Sigmoid colon (tissue), 7 donors: ENCODE data around the gene BLTP3B. TPM values are rescaled to one million over a fixed set of nuclear protein-coding genes. Genes with fewer than 3 reads are reported as not detected.

ENCODE experiments used
- DNase-seq: peaks from one replicate; pipeline ENCODE4 v3.0.0-alpha.2; 2019
- H3K27ac ChIP-seq, 4 donors: fragments of 200-600 bp; sonication (generic); one replicate each; pipeline ENCODE4 v1.5.1; 2016 to 2019; ENCODE audit warnings: mild to moderate bottlenecking in 1 of 4
- H3K27me3 ChIP-seq, 3 donors: fragments of 200-600 bp; sonication (generic); one replicate each; pipeline ENCODE4 v1.5.1; 2019; ENCODE audit warnings: mild to moderate bottlenecking in 1 of 3
- H3K36me3 ChIP-seq, 4 donors: fragments of 200-600 bp; sonication (generic); one replicate each; pipeline ENCODE4 v1.5.1; 2016 to 2019
- H3K4me1 ChIP-seq, 4 donors: fragments of 200-600 bp; sonication (generic); one replicate each; pipeline ENCODE4 v1.5.1; 2017 to 2019
- H3K4me3 ChIP-seq, 4 donors: fragments of 200-600 bp; sonication (generic); one replicate each; pipeline ENCODE4 v1.5.1; 2017 to 2019; ENCODE audit warnings: mild to moderate bottlenecking in 2 of 4, moderate library complexity in 1 of 4
- H3K9me3 ChIP-seq, 4 donors: fragments of 200-600 bp in 3 of 4; sonication (generic) in 3 of 4; one replicate each; pipeline versions ENCODE4 v1.5.1 to v1.6.1; 2013 to 2019
- CTCF ChIP-seq, 4 experiments: fragments of 450-650 bp in 3 of 4; fragments of 200-600 bp in 1 of 4; IDR thresholded peaks; one replicate each; pipeline ENCODE4 v1.5.1; 2016 to 2019; ENCODE audit warnings: antibody characterized with exemption in 4 of 4, mild to moderate bottlenecking in 3 of 4, moderate library complexity in 2 of 4
- EP300 ChIP-seq, 4 donors: sonication (generic); formaldehyde crosslinking; IDR thresholded peaks; one replicate each; pipeline ENCODE4 v1.6.1; 2017; ENCODE audit warnings: antibody characterized with exemption in 4 of 4
- POLR2A ChIP-seq, 2 donors: fragments of 450-650 bp; IDR thresholded peaks; one replicate each; pipeline ENCODE4 v1.6.1; 2016; ENCODE audit warnings: antibody characterized with exemption in 2 of 2, mild to moderate bottlenecking in 2 of 2, moderate library complexity in 2 of 2
- POLR2AphosphoS5 ChIP-seq, 4 donors: sonication (generic); formaldehyde crosslinking; IDR thresholded peaks; one replicate each; pipeline ENCODE4 v1.6.1; 2017; ENCODE audit warnings: antibody characterized with exemption in 4 of 4
- WGBS, 2 donors: extraction: QIAGEN DNeasy Blood & Tissue Kit; methylation state at CpG; one replicate each; pipeline ENCODE4 v1.1.7; 2013; 5-methylcytosine and 5-hydroxymethylcytosine counted together
- intact Hi-C: fragments of 100-400 bp; cut with DNase I; formaldehyde crosslinking; loops from one replicate; pipeline ENCODE4 v1.15.1; 2023
- polyA plus RNA-seq, 3 donors: library from polyadenylated mRNA; stranded (reverse); fragments of 200-250 nt; gene quantifications; one replicate each; pipeline ENCODE4 v1.2.3, GENCODE V29; 2013
- total RNA-seq, 4 donors: library from RNA; depleted of rRNA; stranded (reverse); fragments of >200 nt; gene quantifications; one replicate each; pipeline ENCODE4 v1.1.0, GENCODE V29; 2016
- donor health status: healthy with polysubstance abuse.
- donor health status: Bipolar disorder and iron deficiency.
- donor health status: healthy.

Gene BLTP3B
- total and polyA plus RNA-seq, 7 donors: 6.0 to 41.7 (median 33.3) TPM

- Histone ChIP-seq H3K27me3 (no peaks in the 10 kb centered on the region), H3K4me1 (peaks cover 0 to 33% (median 31%) of the 10 kb centered on the region in 4 donors), H3K36me3 (no peaks in the 10 kb centered on the region), H3K4me3 (peak overlapping the region in 1 of 4 donors; percentile 7), H3K27ac (no peak overlapping the region), H3K9me3 (no peaks in the 10 kb centered on the region)
- intact Hi-C loops: no loop called here
- 62 to 63% methylated on average over 5 of the region's 5 CpGs for WGBS, 2 donors
- DNase-seq: no peak
- TF ChIP-seq POLR2A (IDR thresholded peaks at IDR 0.05) (no peak), EP300 (IDR thresholded peaks at IDR 0.05) (no peak), POLR2AphosphoS5 (IDR thresholded peaks at IDR 0.05) (no peak), CTCF (IDR thresholded peaks at IDR 0.05) (no peak)
These were observed 3.9 kb downstream of the BLTP3B start for GRCh38 chr12:100138803-100139098.

GRCh38 chr12:100138048-100138802, 4.4 kb downstream of the BLTP3B start:
- Histone ChIP-seq H3K27me3 (no peaks in the 10 kb centered on the region), H3K4me3 (peak overlapping the region in 1 of 4 donors; percentile 7), H3K4me1 (peaks cover 0 to 33% (median 31%) of the 10 kb centered on the region in 4 donors), H3K27ac (no peak overlapping the region), H3K36me3 (no peaks in the 10 kb centered on the region), H3K9me3 (no peaks in the 10 kb centered on the region)
- DNase-seq: no peak
- intact Hi-C loops: no loop called here
- WGBS, 2 donors: 27 to 29% methylated on average over 6 of the region's 6 CpGs
- TF ChIP-seq EP300 (IDR thresholded peaks at IDR 0.05): no peak
- TF ChIP-seq CTCF (IDR thresholded peaks at IDR 0.05): no peak
- TF ChIP-seq POLR2AphosphoS5 (IDR thresholded peaks at IDR 0.05): no peak
- TF ChIP-seq POLR2A (IDR thresholded peaks at IDR 0.05): no peak

- no peak for TF ChIP-seq POLR2AphosphoS5 (IDR thresholded peaks at IDR 0.05)
- TF ChIP-seq POLR2A (IDR thresholded peaks at IDR 0.05): no peak
- TF ChIP-seq EP300 (IDR thresholded peaks at IDR 0.05): no peak
- no peak for TF ChIP-seq CTCF (IDR thresholded peaks at IDR 0.05)
- no peaks in the 10 kb centered on the region for H3K27me3 ChIP-seq
- H3K36me3 ChIP-seq: no peaks in the 10 kb centered on the region
- H3K4me3 ChIP-seq: no peak overlapping the region
- no peak for DNase-seq
- 60 to 78% methylated on average over 2 of the region's 2 CpGs for WGBS, 2 donors
- no peak overlapping the region for H3K27ac ChIP-seq
- intact Hi-C loops: no loop called here
- no peaks in the 10 kb centered on the region for H3K9me3 ChIP-seq
- peaks cover 0 to 26% (median 20%) of the 10 kb centered on the region in 4 donors for H3K4me1 ChIP-seq
These were observed 9.5 kb downstream of the BLTP3B start for GRCh38 chr12:100133200-100133599.

GRCh38 chr12:100128512-100128908, 14.2 kb downstream of the BLTP3B start:
- no peak overlapping the region for H3K4me3 ChIP-seq
- no peak for DNase-seq
- intact Hi-C loops: loop anchor here (2.0 kb wide), 1 partner anchor 72 kb away; the partner anchor contains the start of gene ACTR6
- no peaks in the 10 kb centered on the region for H3K27me3 ChIP-seq
- WGBS, 2 donors: 5 to 23% methylated on average over 1 of the region's 1 CpG
- TF ChIP-seq POLR2A (IDR thresholded peaks at IDR 0.05): no peak
- TF ChIP-seq EP300 (IDR thresholded peaks at IDR 0.05): no peak
- peak in 1 of 4 experiments; percentile 28 for TF ChIP-seq CTCF (IDR thresholded peaks at IDR 0.05)
- H3K27ac ChIP-seq: peak overlapping the region in 2 of 4 donors; percentile 20 to 31
- no peaks in the 10 kb centered on the region for H3K9me3 ChIP-seq
- H3K36me3 ChIP-seq: no peaks in the 10 kb centered on the region
- H3K4me1 ChIP-seq: peaks cover 0 to 39% (median 29%) of the 10 kb centered on the region in 4 donors
